ENCODE results near the gene LRRN2.

LRRN2 gene

DNA sequence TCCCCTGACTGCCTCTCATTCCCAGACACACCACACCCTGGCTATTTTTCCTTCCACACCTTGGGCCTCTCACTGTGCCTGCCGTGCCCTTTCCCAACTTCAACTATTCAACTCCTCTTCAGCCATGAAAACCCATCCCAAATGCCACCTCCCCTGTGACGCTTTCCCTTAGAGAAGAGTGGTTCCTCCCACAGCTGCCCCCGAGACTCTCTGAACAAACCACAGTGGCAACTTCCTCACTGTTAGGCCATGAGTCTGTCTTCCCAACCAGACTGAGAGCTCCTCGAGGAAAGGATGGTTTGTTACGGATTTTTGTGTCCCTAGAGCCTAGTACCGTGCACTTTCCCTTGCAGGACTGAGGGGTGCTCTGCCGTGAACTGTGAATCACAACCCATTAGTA, 59.2 kb downstream of the LRRN2 start:
- TF ChIP-seq POLR2AphosphoS5 (IDR thresholded peaks at IDR 0.05; ENCODE audit: low read depth, low read length) (no peak), FOXP2 (optimal IDR thresholded peaks at IDR 0.05; ENCODE audit: borderline replicate concordance, extremely low read depth, extremely low read length, insufficient read depth) (no peak), SIN3A (IDR thresholded peaks at IDR 0.05; ENCODE audit: borderline replicate concordance, insufficient read depth, low read length) (no peak), TAF1 (IDR thresholded peaks at IDR 0.05; ENCODE audit: borderline replicate concordance, insufficient read depth, low read length) (no peak)
- TF ChIP-seq, protein P1, sequence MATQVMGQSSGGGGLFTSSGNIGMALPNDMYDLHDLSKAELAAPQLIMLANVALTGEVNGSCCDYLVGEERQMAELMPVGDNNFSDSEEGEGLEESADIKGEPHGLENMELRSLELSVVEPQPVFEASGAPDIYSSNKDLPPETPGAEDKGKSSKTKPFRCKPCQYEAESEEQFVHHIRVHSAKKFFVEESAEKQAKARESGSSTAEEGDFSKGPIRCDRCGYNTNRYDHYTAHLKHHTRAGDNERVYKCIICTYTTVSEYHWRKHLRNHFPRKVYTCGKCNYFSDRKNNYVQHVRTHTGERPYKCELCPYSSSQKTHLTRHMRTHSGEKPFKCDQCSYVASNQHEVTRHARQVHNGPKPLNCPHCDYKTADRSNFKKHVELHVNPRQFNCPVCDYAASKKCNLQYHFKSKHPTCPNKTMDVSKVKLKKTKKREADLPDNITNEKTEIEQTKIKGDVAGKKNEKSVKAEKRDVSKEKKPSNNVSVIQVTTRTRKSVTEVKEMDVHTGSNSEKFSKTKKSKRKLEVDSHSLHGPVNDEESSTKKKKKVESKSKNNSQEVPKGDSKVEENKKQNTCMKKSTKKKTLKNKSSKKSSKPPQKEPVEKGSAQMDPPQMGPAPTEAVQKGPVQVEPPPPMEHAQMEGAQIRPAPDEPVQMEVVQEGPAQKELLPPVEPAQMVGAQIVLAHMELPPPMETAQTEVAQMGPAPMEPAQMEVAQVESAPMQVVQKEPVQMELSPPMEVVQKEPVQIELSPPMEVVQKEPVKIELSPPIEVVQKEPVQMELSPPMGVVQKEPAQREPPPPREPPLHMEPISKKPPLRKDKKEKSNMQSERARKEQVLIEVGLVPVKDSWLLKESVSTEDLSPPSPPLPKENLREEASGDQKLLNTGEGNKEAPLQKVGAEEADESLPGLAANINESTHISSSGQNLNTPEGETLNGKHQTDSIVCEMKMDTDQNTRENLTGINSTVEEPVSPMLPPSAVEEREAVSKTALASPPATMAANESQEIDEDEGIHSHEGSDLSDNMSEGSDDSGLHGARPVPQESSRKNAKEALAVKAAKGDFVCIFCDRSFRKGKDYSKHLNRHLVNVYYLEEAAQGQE (IDR thresholded peaks at IDR 0.05; ENCODE audit: insufficient read depth in 1 of 2, low read depth in 2 of 2, low read length in 2 of 2) = no peak

DNA sequence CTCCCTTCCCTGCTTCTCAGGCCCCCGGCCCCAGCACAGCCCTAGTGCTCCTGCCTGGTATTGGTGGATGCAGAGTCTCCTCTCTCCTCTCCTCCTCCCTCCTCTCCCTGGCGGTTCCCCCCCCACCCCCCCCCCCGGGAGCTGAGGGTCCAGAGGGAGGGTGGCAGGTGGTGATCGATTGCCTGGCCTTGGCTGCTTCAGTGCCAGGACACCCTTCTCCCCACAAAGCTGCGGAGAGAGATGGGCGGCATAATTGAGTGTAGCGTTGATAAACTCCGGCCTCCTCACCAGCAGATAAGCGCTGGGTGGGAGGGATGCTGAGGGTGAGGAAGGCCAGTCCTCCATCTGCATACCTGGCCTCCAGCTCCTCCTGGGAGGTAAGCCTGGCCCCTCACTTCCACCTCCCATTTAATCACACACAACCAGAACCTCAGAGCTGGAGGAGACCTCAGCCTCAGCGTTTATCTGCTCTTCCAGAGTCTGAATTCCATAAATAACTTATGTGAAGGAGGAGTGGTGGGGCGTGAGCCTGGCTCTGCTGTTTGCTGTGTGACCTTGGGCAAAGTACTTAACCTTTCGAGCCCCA, 60.8 kb downstream of the LRRN2 start:
- no peak for TF ChIP-seq FOXP2 (optimal IDR thresholded peaks at IDR 0.05; ENCODE audit: borderline replicate concordance, extremely low read depth, extremely low read length, insufficient read depth)
- TF ChIP-seq SIN3A (IDR thresholded peaks at IDR 0.05; ENCODE audit: borderline replicate concordance, insufficient read depth, low read length) = no peak
- TF ChIP-seq POLR2AphosphoS5 (IDR thresholded peaks at IDR 0.05; ENCODE audit: low read depth, low read length) = no peak
- TF ChIP-seq, protein P1 (IDR thresholded peaks at IDR 0.05; ENCODE audit: insufficient read depth in 1 of 2, low read depth in 2 of 2, low read length in 2 of 2) = no peak
- TF ChIP-seq TAF1 (IDR thresholded peaks at IDR 0.05; ENCODE audit: borderline replicate concordance, insufficient read depth, low read length) = no peak

DNA sequence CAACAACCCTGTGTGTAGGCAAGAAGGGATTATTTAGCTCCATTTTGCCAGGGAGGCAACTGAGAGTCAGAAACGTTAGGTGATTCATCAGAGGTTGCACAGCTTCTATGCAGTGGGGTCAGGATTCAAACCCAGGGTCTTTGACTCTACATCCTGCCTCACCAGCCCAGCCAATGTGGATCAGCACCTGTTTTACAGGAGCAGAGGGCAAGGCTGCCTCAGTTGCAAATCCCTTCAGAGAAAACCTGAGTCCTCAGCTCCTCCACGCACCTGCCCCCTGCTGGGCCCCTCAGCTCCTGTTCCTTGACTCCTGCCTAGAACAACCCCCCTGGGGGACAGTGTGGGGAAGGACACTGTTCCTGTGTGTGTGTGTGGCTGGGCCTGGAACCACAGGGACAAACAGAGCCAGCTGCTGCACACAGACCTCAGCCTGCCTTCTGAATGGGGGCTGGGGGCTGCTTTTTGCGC, 61.6 kb downstream of the LRRN2 start:
- TF ChIP-seq SIN3A (IDR thresholded peaks at IDR 0.05; ENCODE audit: borderline replicate concordance, insufficient read depth, low read length) (no peak), POLR2AphosphoS5 (IDR thresholded peaks at IDR 0.05; ENCODE audit: low read depth, low read length) (no peak), FOXP2 (optimal IDR thresholded peaks at IDR 0.05; ENCODE audit: borderline replicate concordance, extremely low read depth, extremely low read length, insufficient read depth) (no peak), TAF1 (IDR thresholded peaks at IDR 0.05; ENCODE audit: borderline replicate concordance, insufficient read depth, low read length) (no peak)
- TF ChIP-seq, protein P1 (IDR thresholded peaks at IDR 0.05; ENCODE audit: insufficient read depth in 1 of 2, low read depth in 2 of 2, low read length in 2 of 2) = no peak

DNA sequence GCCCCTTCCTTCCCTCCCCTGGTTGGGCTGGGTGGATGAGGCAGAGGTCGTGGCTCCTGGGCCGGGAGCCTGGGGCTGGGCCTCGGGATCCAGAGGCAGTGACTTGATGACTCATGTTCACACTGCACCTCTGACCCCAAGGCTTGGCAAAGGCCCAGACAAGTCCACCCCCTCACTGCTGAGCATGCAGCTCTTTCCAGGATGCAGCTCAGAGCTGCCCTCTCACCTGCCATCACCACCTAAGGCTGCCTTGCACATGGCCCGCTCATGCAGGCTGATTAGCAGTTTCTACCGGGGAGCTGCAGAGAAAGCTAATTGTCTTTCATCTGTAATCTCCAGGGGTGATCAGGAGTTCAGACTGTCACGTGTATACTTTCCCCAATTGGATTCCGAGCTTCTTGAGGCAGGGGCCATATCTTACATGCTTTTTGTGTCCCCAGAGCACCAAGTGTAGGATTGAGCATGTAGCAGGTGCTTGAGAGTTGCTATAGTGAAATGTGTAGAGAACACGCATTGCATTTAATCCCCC, 62.1 kb downstream of the LRRN2 start:
- TF ChIP-seq SIN3A (IDR thresholded peaks at IDR 0.05; ENCODE audit: borderline replicate concordance, insufficient read depth, low read length) (no peak), TAF1 (IDR thresholded peaks at IDR 0.05; ENCODE audit: borderline replicate concordance, insufficient read depth, low read length) (no peak)
- TF ChIP-seq, protein P1 (IDR thresholded peaks at IDR 0.05; ENCODE audit: insufficient read depth in 1 of 2, low read depth in 2 of 2, low read length in 2 of 2) = 0 out of 4 replicates have a peak, but pooled peaks of 1 of the 2 experiments have one; percentile 31

Measured in PFSK-1 (cell line).